Stimulated activated CD8-positive, alpha-beta memory T cell treated with anti-CD3 and anti-CD28 coated beads, Interleukin-15, amount 100 ng/mL, for 24 hours (primary cell): Measurements from ENCODE around the gene C19orf81.

ENCODE experiments used
- DNase-seq: peaks from one replicate; pipeline ENCODE4 v3.0.0-alpha.2; 2020; ENCODE audit warnings: low read depth

The C19orf81 gene

GRCh38 chr19:50679177-50680125 is 30.2 kb downstream of the C19orf81 start:
- peak; percentile 61 for DNase-seq

DNA sequence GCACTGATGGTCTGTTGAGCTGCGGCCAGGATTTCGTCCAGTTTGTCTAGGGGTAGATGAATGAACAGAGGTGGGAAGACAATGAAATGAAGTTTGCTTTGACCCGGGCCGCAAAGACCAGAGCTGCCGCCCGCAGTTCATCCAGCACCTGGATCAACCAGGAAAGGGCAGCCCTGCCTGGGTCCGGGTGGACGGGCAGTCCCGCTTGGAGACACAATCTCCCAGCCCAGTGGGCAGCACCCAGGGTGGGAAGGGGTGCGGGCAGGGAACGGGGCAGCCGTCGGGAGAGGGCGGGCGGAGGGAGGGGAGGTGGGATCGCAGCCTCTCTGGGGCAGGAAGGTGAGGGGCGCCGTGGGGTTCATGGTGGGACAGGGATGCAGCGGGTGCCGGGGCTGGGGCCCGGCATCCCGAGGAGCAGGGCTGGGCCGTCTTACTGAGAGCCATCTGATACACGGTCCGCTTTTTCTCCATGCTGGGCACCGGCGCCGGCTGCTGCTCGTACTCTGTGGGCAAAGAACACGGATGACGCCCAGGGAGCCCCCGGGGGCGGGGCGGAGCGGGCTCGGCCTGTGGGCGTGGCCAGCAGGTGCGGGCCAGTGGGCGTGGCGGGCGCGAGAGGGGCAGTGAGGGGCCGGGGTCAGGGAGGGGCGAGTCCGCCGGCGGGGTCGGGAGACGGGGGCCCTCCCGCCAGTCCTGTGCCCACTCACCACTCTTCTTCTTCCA is 37.2 kb downstream of the C19orf81 start:
- DNase-seq, result no peak

- DNase-seq, result no peak
Measured at GRCh38 chr19:50688766-50689165, 39.5 kb downstream of the C19orf81 start.

- DNase-seq, result no peak
Measured at GRCh38 chr19:50690439-50690838, 41.2 kb downstream of the C19orf81 start.

DNA sequence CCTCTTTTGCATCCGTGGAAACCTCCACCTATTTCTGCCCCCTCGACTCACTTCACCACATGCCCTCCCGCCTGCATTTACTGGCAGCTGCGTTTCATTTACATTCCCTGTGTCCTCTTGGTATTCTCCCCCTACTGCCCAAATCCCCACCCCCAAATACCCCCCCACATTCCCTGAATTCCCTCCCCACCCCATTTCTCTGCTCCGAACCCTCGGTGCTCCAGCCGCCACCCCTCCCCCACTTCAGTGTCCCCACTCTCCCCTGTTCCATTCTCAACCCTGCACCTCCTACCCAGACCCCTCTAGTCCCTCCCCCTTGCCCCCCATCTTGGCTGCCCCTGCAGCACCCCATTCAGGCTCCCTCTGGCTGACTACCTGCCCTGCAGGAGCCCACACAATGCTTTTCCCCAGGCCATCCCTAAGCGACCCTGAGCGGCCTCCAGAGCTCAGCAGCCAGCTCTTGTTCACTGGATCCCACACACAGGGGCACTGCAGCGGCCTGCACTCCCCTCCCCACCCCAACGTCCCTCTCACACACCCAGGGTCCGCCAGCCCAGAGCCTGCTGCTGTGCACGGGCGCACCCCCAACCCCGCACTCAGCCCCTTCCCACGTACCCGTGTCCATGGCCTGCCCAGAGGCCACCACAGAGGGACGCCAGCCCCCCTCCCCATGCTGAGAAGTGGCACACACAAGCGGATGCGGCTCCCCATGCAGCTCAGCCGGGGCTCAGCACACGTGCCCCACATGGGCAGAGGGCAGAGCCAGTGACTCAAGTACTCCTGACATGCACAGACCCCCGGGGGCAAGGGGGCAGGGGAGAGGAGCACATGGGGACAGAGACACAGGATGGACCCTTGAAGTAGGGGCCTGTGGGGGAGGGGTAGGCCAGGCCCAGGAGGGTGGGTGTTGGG is 44.1 kb downstream of the C19orf81 start:
- no peak for DNase-seq

- DNase-seq, result no peak
Measured at GRCh38 chr19:50694815-50695145, 45.5 kb downstream of the C19orf81 start.

- DNase-seq, result no peak
Measured at GRCh38 chr19:50695251-50696093, 46.2 kb downstream of the C19orf81 start.

DNA sequence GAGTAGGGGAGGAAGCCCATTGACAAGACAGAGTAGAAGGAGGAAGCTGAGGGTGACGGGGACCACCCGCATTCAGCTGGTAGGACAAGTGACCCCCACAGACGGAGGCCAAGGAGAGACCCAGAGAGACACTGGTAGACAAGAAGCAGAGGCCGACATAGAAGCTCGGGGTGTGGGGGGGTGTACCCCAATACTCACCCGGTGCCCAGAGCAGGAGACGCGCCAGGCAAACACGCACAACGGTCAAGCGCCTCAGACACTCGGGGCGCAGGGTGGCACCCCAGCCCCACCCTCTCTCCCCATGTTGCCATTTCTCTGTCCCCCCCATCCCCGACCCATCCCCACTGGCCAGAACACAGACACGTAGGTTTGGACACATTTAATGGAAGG is 46.8 kb downstream of the C19orf81 start:
- no peak for DNase-seq

GRCh38 chr19:50697414-50698124 is 48.3 kb downstream of the C19orf81 start:
- no peak for DNase-seq

DNA sequence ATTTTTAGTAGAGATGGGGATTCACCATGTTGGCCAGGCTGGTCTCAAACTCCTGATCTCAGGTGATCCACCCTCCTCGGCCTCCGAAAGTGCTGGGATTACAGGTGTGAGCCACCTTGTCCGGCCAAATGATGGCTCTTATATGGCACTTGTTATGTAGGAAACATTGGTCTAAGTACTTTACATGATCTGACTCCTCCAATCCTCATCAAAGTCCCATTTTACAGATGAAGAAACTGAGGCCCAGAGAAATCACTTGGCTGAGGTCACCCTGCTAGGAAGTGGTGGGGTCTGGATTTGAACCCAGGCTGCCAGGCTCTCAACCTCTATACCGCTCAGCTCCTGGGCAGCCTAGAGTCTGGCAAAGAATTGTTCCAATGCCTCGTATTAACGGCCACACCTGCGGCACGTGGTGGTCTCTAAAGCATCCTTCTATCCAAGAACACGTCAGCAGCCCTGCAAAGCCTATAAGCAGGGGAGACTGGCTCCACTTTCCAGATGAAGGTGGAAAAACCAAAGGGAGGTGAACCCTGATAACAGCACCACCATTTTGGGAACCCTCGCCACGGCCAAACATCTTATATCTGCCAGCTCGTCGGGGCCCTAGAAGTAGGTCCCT is 52.2 kb downstream of the C19orf81 start:
- no peak for DNase-seq

- DNase-seq, result no peak
Measured at GRCh38 chr19:50702158-50702870, 53.1 kb downstream of the C19orf81 start.

DNA sequence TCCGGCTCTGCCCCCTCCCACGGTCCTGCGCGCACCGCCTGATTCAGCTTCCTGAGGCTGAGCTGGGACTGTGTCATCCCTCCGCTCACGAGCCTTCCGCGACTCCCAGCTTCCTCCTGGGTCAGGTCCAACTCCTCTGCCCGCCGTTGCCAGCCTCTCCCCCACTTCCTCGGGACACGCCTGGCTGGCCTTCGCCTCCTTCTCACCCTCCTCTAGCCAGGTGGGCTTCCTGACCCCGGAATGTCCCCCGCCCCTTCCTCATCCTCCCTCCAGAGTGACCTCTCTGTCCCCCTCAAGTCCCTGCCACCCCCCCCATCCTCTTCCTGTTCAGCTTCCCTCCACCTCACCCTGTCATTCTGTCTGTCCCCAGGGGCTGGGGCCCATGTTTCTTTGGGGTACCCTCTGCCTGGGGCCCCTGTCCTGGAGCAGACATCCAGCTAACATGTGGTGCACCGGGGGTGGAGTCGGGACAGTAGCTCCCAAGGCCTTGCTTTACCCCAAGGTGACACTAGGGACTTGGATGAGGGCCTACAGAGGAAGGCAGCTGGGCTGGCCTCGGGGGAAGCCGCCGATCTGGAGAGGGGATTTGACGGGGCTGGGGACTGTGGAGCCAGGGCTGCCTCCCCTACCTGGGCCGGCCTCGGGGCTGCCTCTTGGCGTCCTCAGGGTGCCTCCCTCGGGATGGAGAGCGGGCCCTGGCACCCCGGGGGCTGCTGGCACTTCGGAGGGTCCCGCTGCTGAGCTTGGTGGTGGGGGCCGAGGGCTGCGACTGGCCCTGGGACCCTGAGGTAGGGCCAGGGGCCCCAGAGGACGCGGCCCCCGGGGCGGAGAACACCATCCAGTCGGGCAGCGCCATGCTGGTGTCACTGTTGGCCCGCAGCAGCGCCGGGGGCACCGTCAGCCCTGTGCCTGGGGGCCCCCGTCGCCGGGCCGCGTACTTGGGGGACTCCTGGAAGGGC is 53.9 kb downstream of the C19orf81 start:
- no peak for DNase-seq

GRCh38 chr19:50703915-50704796 is 54.9 kb downstream of the C19orf81 start:
- DNase-seq, result no peak

- no peak for DNase-seq
Measured at GRCh38 chr19:50705422-50706019, 56.3 kb downstream of the C19orf81 start.

- no peak for DNase-seq
Measured at GRCh38 chr19:50706387-50706786, 57.1 kb downstream of the C19orf81 start.

GRCh38 chr19:50708179-50708879 is 59.1 kb downstream of the C19orf81 start:
- no peak for DNase-seq
